Effector memory CD4-positive, alpha-beta T cell (primary cell): Measurements from ENCODE around the gene UQCR10.
"Not testable (repeated sequence)": the region's sequence is repeated elsewhere in the genome, so short reads cannot be mapped to it uniquely, and the experiment has no call there.

Experiments
- DNase-seq, 3 donors: peaks; one replicate each; pipeline ENCODE4 v3.0.0-alpha.2; 2020
- H3K27ac ChIP-seq: 2 replicates; pipeline ENCODE4 v1.7.0; 2013; ENCODE audit warnings: mild to moderate bottlenecking, low read length, moderate library complexity; ENCODE audit not compliant: insufficient read depth, poor library complexity, severe bottlenecking
- H3K27me3 ChIP-seq: replicated peaks from 2 replicates; pipeline ENCODE4 v1.7.0; 2013; ENCODE audit warnings: mild to moderate bottlenecking, low read length; ENCODE audit not compliant: insufficient read depth, control insufficient read depth, poor library complexity, severe bottlenecking
- H3K36me3 ChIP-seq: 2 replicates; pipeline ENCODE4 v1.7.0; 2013; ENCODE audit warnings: mild to moderate bottlenecking, low read length, moderate library complexity; ENCODE audit not compliant: control insufficient read depth, insufficient read depth
- H3K4me1 ChIP-seq: 2 replicates; pipeline ENCODE4 v1.7.0; 2013; ENCODE audit warnings: low read length, mild to moderate bottlenecking; ENCODE audit not compliant: control insufficient read depth, insufficient read depth, poor library complexity, severe bottlenecking
- H3K4me3 ChIP-seq: 2 replicates; pipeline ENCODE4 v1.7.0; 2013; ENCODE audit warnings: low read length, low read depth, mild to moderate bottlenecking; ENCODE audit not compliant: insufficient read depth, poor library complexity, severe bottlenecking
- H3K9me3 ChIP-seq: 2 replicates; pipeline ENCODE4 v1.7.0; 2013; ENCODE audit warnings: mild to moderate bottlenecking, low read length, moderate library complexity; ENCODE audit not compliant: control insufficient read depth

The UQCR10 gene

DNA sequence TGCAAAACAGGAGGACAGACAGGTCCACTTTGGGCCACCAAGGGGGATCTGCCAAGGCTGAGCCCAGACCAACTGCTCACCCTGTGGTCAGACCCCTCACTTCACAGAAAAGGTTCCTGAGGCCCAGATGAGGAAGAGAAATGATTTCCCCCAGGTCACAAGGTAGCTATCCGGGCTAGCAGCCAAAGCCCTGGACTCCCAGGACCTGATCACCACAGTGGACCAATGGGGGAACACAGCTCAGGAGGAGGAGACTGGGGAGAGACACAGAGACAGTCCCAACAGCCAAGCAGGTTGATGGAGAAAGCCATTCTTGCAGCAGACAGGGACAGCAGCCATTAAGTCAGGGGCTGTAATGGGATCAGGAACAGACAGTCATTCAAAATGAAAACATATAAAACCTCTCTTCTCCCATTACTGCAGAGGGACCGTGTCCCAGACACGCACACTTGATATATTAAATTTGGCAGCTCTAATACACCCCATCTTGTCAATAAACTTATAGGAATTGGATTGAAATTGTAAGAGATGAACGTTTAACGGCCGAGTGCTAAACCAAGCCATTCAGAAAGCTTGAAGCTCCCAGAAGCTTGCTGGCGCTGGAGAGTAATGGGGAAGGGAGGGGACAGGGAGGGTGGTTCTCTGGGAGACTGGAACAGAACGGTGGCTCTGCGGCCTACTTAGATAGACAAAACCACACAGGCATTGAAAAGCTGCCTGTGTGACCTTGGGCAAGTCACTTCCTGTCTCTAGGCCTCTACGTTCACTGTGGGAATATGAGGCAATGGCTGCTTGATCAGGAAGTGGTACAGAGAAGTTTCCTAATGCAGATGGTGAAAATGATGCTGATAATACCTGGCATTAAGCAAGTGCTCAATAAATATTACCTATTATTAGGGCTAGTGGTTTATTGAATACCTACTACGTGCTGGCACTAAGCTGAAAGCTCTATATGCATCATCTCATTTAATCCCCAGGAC, 16.3 kb upstream of the UQCR10 start:
- Histone ChIP-seq H3K36me3 (peaks cover 16% of the 10 kb centered on the region), H3K27me3 (no peaks in the 10 kb centered on the region), H3K9me3 (no peaks in the 10 kb centered on the region), H3K4me1 (peaks cover 8% of the 10 kb centered on the region), H3K4me3 (no peak overlapping the region), H3K27ac (no peak overlapping the region)
- DNase-seq: no peak

DNA sequence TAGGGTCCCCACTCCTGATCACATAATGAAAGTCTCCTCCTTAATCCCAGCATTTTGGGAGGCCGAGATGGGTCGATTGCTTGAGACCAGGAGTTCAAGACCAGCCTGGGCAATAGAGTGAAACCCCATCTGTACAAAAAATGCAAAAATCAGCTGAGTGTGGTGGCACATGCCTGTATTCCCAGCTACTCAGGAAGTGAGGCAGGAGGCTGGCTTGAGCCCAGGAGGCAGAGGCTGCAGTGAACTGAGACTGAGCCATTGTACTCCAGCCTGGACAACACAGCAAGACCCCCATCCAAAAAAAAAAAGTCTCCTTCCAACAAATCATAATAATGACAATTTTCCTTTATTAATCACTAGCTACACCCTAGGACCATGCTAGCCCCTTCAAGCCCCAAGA, 15.5 kb upstream of the UQCR10 start:
- no peak overlapping the region for H3K27ac ChIP-seq
- H3K4me1 ChIP-seq: peaks cover 8% of the 10 kb centered on the region
- H3K27me3 ChIP-seq: no peaks in the 10 kb centered on the region
- H3K9me3 ChIP-seq: no peaks in the 10 kb centered on the region
- H3K4me3 ChIP-seq: no peak overlapping the region
- peaks cover 14% of the 10 kb centered on the region for H3K36me3 ChIP-seq
- DNase-seq: no peak

DNA sequence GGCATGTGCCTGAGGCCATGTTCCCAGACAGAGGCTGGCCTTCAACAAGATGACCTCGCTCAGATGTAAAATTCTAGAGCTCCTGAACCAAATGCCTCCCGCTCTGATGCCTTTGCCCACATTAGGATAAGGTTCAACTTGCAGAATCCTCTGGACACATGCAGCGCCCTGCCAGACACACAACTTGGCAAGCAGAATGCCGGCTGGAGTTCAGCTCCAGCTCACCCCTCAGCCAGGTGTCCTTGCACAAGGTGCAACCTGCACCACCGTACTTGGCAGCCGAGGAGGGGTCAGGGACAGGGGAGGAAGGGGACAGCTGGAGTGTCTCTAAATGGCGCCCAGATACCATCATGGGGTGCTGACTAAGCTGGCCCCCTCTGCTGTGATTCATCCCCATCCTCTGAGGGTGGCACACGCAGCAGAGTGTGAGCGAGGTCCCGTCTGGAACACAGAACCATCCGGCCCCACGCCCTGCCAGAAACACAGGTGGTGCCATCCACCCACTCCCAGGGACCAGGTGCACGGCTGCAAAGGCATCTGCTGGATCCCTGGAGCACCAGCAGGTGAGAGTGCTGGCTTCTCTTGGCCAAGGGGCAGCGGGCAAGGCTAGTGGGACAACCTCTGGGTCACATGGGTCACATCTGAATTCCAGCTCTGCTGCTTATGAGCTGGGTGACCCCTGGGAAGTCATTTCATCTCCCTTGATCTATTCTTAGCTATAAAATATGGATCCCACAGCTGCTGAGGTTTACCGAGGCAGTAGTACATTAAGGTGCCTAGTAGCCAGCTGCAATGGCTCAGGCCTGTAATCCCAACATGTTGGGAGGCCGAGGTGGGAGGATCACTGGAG, 13.1 kb upstream of the UQCR10 start:
- H3K4me3 ChIP-seq: no peak overlapping the region
- no peaks in the 10 kb centered on the region for H3K36me3 ChIP-seq
- H3K27me3 ChIP-seq: no peaks in the 10 kb centered on the region
- H3K27ac ChIP-seq: no peak overlapping the region
- DNase-seq: no peak
- peaks cover 8% of the 10 kb centered on the region for H3K4me1 ChIP-seq
- H3K9me3 ChIP-seq: no peaks in the 10 kb centered on the region

DNA sequence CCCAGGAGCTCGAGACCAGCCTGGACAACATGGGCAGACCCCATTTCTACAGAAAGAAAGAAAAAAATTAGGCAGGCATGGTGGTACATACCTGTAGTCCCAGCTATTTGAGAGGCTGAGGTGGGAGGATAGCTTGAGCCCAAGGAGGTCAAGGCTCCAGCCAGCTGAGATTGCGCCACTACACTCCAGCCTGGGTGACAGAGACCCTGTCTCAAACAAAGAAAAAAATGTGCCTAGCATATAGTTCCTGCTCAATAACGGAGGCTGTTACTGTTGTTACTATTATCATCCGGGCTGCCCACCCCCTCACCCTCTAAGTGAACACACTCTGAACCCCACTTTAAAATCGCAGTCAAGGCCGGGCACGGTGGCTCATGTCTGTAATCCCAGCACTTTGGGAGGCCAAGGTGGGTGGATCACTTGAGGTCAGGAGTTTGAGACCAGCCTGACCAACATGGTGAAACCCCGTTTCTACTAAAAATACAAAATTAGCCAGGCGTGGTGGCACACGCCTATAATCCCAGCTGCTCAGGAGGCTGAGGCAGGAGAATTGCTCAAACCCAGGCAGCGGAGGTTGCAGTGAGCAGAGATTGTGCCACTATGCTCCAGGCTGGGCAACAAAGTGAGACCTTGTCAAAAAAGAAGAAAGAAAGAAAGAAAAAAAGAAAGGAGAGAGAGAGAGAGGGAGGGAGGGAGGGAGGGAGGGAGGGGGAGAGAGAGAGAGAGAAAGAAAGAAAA, 12.3 kb upstream of the UQCR10 start:
- H3K9me3 ChIP-seq, H3K27ac ChIP-seq, H3K4me1 ChIP-seq, H3K27me3 ChIP-seq, H3K36me3 ChIP-seq, H3K4me3 ChIP-seq, DNase-seq: not testable (repeated sequence)

DNA sequence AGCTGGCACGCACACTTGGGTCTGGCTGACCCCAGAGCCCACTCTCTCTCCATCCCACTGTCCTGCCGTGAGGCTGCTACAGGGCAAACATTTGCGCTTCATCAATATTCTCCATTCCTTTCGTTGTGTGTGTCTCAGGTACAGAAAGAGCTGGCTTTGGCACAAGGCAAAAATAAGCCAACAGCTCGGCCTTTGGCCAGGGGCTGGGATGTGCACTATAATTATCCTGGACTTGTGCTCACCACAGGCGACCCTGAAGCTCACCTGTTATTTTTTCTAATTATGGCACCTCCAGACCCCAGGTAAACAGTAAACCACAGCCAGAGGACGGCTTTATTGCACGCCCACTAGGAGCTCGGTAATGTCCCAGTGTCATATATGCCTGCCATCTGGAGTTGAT, 11.3 kb upstream of the UQCR10 start:
- H3K4me3 ChIP-seq: no peak overlapping the region
- H3K9me3 ChIP-seq: no peaks in the 10 kb centered on the region
- H3K27me3 ChIP-seq: no peaks in the 10 kb centered on the region
- no peaks in the 10 kb centered on the region for H3K36me3 ChIP-seq
- DNase-seq: no peak
- H3K27ac ChIP-seq: no peak overlapping the region
- peaks cover 8% of the 10 kb centered on the region for H3K4me1 ChIP-seq

DNA sequence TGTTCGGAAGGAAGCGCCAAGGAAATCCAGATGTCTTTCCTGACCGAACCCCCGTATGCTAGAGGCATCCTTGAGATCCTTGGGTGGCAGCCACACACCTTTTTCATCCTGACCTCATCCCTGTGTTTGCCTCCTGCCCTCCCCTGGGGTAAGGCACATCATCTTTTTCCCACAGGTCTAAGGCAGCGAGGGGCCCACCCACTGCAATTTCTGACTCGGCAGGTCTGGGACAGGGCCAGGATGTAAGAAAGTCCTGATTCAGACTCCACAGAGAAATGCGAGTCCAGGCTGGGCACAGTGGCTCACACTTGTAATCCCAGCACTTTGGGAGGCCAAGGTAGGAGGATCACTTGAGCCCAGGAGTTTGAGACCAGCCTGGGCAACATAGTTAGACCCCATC, 10.8 kb upstream of the UQCR10 start:
- Histone ChIP-seq H3K27ac (no peak overlapping the region), H3K4me1 (peaks cover 4% of the 10 kb centered on the region), H3K4me3 (no peak overlapping the region), H3K27me3 (no peaks in the 10 kb centered on the region), H3K36me3 (no peaks in the 10 kb centered on the region), H3K9me3 (no peaks in the 10 kb centered on the region)
- no peak for DNase-seq

DNA sequence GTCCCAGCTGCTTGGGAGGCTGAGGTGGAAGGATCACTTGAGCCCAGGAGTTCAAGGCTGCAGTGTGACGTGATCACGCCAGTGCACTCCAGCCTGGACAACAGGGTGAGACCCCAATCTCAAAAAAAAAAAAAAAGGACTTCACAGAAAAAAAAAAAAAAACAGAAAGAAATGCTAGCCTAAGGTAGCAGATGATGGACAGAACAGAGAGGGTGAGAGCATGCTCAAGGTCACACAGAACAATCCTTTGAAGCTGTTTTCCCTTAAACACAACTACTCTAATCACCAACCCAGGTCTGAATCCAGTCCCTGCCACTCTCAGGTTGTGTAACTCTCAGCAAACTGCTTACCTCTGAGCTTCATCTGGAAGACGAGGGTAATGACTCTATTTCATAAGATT, 10.1 kb upstream of the UQCR10 start:
- Histone ChIP-seq H3K4me3 (no peak overlapping the region), H3K4me1 (no peaks in the 10 kb centered on the region), H3K9me3 (no peaks in the 10 kb centered on the region), H3K27me3 (no peaks in the 10 kb centered on the region), H3K27ac (no peak overlapping the region), H3K36me3 (no peaks in the 10 kb centered on the region)
- DNase-seq: no peak

DNA sequence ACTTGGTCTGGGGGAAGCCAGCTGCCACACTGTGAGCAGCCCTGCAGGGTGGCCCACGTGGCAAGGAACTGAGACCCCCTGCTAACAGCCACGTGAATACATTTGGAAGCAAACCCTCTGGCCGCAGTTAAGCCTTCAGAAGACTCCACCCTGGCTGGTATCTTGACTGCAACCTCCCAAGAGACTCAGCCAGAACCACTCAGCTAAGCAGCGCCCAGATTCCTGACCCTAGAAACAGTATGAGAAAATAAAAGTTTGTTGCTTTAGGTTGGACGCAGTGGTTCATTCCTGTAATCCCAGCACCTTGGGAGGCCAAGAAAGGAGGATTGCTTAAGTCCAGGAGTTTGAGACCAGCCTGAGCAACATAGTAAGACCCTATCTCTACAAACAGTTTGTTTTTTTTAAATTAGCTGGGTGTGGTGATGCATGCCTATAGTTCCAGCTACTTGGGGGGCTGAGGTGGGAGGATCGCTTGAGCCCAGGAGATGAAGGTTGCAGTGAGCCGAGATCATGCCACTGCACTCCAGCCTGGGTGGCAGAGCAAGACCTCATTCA, 9.0 kb upstream of the UQCR10 start:
- H3K27ac ChIP-seq: no peak overlapping the region
- H3K27me3 ChIP-seq: no peaks in the 10 kb centered on the region
- no peak overlapping the region for H3K4me3 ChIP-seq
- no peaks in the 10 kb centered on the region for H3K4me1 ChIP-seq
- no peak for DNase-seq
- H3K36me3 ChIP-seq: peaks cover 2% of the 10 kb centered on the region
- H3K9me3 ChIP-seq: no peaks in the 10 kb centered on the region

DNA sequence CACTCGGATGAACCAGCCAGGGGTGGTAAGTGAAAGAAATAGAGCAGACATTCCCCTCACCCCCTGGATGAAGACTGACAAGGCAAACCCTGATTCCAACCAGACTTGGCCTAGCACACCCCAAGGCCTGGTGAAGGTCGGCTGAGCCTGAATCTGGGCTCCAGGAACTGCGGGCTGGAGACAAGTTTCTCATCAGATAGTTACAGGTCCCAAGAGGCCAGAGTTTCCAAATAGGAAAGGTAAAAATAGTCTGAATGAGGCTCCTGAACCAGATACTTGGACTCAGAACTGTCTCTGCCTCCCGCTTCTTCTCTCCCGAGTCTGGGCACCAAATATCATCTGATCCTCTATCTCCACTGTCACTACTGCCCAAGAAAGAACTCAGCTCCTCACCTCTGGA, 8.2 kb upstream of the UQCR10 start:
- no peak overlapping the region for H3K4me3 ChIP-seq
- H3K4me1 ChIP-seq: no peaks in the 10 kb centered on the region
- H3K27me3 ChIP-seq: no peaks in the 10 kb centered on the region
- no peak overlapping the region for H3K27ac ChIP-seq
- peaks cover 2% of the 10 kb centered on the region for H3K36me3 ChIP-seq
- no peak for DNase-seq
- H3K9me3 ChIP-seq: no peaks in the 10 kb centered on the region
